ENCODE measurements around the gene C2orf49. TPM values are rescaled to one million over a fixed set of nuclear protein-coding genes. Genes with fewer than 3 reads are reported as not detected.

C2orf49 gene
- total and polyA plus RNA-seq, 9 of the 15 experiments (the other 6 are each of a cell fraction or from before 2014, with no cell fraction given): 17.9 to 38.2 (median 25.6) TPM

DNA sequence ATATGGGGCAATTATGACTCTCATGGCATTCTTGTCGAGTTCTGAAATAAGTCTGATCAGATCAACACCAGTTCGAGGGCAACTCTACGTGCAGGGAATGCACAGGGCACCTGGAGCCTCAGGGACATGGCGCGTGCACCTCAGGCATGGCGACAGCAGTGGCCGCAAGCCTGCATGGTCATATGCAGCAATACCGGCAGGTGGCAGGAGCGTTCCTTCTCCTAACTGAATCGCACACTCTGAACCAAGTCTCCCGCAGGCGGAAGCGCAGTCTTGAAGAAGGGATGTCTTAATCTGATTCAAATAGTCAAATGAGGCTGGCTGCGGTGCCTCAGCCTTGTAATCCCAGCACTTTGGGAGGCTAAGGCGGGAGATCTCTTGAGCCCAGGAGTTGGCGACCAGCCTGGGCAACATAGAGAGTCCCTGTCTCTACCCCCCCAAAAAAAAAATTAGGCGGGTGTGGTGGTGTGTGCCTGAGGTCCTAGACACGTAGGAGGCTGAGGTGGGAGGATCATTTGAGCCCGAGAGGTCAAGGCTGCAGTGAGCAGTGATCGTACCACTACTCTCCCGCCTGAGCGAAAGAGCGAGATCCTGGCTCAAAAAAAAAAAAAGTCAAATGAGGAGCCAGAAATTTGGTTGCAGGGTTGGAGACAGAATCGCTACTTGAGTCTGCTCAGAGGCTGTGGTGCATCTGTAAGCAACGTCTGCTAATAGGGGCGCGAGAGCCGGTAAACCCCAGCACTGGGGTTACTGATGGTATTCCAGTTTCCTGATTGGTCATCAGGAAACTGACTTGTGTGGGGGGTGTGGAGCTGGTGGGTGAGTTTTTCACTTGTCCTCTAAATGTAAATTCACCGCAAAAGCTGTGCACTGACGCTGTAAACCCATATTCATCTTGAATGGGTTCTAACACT, 32.7 kb downstream of the C2orf49 start (continued):
- TF ChIP-seq, protein P1, sequence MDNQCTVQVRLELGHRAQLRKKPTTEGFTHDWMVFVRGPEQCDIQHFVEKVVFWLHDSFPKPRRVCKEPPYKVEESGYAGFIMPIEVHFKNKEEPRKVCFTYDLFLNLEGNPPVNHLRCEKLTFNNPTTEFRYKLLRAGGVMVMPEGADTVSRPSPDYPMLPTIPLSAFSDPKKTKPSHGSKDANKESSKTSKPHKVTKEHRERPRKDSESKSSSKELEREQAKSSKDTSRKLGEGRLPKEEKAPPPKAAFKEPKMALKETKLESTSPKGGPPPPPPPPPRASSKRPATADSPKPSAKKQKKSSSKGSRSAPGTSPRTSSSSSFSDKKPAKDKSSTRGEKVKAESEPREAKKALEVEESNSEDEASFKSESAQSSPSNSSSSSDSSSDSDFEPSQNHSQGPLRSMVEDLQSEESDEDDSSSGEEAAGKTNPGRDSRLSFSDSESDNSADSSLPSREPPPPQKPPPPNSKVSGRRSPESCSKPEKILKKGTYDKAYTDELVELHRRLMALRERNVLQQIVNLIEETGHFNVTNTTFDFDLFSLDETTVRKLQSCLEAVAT (IDR thresholded peaks at IDR 0.05): no peak
- TF ChIP-seq EP400 (IDR thresholded peaks at IDR 0.05) (0 out of 2 replicates have a peak, but pooled peaks have one; percentile 15), SPI1 (IDR thresholded peaks at IDR 0.05; ENCODE audit: borderline replicate concordance, low read depth, low read length) (peak; percentile 50; the same call in 1 of the 2 replicates), SMARCE1 (IDR thresholded peaks at IDR 0.05) (no peak), YY1 (IDR thresholded peaks at IDR 0.05; ENCODE audit: borderline replicate concordance in 1 of 3, control insufficient read depth in 1 of 3, extremely low read depth in 1 of 3, insufficient read depth in 3 of 3, insufficient read length in 1 of 3, insufficient replicate concordance in 2 of 3, low read depth in 1 of 3, low read length in 2 of 3) (peak in 2 of 3 experiments; percentile 63 to 77), CXXC5 (CRISPR knock-in tag; IDR thresholded peaks at IDR 0.05) (peak; percentile 47), ETV6 (IDR thresholded peaks at IDR 0.05; ENCODE audit: borderline replicate concordance in 1 of 2, low read depth in 2 of 2, low read length in 1 of 2) (no peak), ETV6 (CRISPR knock-in tag; IDR thresholded peaks at IDR 0.05; ENCODE audit: borderline replicate concordance) (no peak), MYNN (IDR thresholded peaks at IDR 0.05) (peak; percentile 31; the same call in 1 of the 2 replicates), MYNN (CRISPR knock-in tag; IDR thresholded peaks at IDR 0.05) (no peak), CBX3 (IDR thresholded peaks at IDR 0.05; ENCODE audit: borderline replicate concordance in 1 of 2, low read length in 2 of 2) (peak in 1 of 2 experiments; percentile 16; a peak in 1 of 3 replicates), MAZ (CRISPR knock-in tag; conservative IDR thresholded peaks at IDR 0.05 in 1 of 2, IDR thresholded peaks at IDR 0.05 in 1 of 2) (peak in 1 of 2 experiments; percentile 30; a peak in 1 of 4 replicates), NRF1 (conservative IDR thresholded peaks at IDR 0.05 in 1 of 2, IDR thresholded peaks at IDR 0.05 in 1 of 2) (0 out of 4 replicates have a peak, but pooled peaks of 1 of the 2 experiments have one; percentile 23)
- TF ChIP-seq, protein P2, sequence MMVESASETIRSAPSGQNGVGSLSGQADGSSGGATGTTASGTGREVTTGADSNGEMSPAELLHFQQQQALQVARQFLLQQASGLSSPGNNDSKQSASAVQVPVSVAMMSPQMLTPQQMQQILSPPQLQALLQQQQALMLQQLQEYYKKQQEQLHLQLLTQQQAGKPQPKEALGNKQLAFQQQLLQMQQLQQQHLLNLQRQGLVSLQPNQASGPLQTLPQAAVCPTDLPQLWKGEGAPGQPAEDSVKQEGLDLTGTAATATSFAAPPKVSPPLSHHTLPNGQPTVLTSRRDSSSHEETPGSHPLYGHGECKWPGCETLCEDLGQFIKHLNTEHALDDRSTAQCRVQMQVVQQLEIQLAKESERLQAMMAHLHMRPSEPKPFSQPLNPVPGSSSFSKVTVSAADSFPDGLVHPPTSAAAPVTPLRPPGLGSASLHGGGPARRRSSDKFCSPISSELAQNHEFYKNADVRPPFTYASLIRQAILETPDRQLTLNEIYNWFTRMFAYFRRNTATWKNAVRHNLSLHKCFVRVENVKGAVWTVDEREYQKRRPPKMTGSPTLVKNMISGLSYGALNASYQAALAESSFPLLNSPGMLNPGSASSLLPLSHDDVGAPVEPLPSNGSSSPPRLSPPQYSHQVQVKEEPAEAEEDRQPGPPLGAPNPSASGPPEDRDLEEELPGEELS (CRISPR knock-in tag; IDR thresholded peaks at IDR 0.05; ENCODE audit: borderline replicate concordance): 0 out of 2 replicates have a peak, but pooled peaks have one; percentile 9
- TF ChIP-seq, protein P3, sequence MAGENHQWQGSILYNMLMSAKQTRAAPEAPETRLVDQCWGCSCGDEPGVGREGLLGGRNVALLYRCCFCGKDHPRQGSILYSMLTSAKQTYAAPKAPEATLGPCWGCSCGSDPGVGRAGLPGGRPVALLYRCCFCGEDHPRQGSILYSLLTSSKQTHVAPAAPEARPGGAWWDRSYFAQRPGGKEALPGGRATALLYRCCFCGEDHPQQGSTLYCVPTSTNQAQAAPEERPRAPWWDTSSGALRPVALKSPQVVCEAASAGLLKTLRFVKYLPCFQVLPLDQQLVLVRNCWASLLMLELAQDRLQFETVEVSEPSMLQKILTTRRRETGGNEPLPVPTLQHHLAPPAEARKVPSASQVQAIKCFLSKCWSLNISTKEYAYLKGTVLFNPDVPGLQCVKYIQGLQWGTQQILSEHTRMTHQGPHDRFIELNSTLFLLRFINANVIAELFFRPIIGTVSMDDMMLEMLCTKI (IDR thresholded peaks at IDR 0.05; ENCODE audit: partially characterized antibody): no peak
- TF ChIP-seq, protein P4, sequence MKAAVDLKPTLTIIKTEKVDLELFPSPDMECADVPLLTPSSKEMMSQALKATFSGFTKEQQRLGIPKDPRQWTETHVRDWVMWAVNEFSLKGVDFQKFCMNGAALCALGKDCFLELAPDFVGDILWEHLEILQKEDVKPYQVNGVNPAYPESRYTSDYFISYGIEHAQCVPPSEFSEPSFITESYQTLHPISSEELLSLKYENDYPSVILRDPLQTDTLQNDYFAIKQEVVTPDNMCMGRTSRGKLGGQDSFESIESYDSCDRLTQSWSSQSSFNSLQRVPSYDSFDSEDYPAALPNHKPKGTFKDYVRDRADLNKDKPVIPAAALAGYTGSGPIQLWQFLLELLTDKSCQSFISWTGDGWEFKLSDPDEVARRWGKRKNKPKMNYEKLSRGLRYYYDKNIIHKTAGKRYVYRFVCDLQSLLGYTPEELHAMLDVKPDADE (conservative IDR thresholded peaks at IDR 0.05; ENCODE audit: control insufficient read depth, low read depth, low read length): 0 out of 2 replicates have a peak, but pooled peaks have one; percentile 32

Measured in K562 (cell line).